ENCODE results near the gene CAMK2B.

The CAMK2B gene

DNA sequence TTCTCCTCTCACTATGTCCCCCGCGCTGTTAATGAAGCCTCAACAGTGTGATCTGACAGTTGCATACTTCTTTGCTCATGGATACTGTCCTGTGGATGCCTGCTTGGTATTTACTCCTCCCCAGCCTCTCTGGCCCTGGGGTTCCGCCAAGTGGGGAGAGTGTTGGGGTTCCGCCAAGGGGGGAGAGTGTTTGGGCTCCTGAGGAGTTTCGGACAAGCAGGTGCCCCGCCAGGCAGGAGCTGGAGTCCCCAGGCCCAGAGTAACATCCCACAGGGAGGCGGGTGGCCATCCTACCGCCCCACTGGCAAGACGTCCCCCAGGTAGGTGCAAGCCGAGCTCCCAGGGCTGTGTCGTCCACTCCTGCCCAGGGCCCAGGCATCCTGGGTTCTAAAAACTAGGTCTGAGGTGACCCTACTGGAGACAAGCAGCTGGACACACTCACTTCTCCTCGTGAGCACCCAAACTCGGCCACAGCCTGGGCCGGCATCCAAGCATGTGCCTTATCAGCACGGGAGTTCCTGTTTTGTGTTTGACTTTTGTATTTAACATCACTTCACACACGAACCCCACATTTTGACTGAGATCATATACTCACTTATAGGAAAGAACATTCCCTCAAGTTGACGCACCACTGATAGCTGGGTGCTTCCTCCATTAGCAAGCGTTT is 34.2 kb downstream of the CAMK2B start:
- TF ChIP-seq ZNF274 (IDR thresholded peaks at IDR 0.05; ENCODE audit: low read depth, low read length) = no peak

DNA sequence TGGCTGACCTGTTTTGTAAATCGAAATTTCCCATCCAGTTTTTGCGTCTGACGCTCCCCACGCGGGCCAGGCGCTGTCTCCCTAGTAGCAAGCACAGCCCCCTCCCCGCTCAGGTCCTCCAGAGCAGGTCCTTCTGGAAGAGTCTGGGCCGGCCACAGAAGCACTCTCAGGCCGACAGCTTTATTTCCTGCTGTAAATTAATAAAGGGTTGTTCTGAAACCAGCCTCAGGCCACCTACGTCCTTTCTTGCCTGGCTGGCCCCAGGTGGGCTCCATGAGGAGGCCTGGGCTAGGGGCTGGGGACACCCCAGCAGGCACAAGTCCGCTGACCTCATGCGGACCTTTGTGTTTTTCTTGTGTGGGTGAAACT is 35.2 kb downstream of the CAMK2B start:
- no peak for TF ChIP-seq ZNF274 (IDR thresholded peaks at IDR 0.05; ENCODE audit: low read depth, low read length)
- no peak overlapping the region for H3K4me3 ChIP-seq (ENCODE audit: low read length)

More for the DNA sequence above, 34.2 kb downstream of the CAMK2B start:
- no peak overlapping the region for H3K4me3 ChIP-seq (ENCODE audit: low read length)

DNA sequence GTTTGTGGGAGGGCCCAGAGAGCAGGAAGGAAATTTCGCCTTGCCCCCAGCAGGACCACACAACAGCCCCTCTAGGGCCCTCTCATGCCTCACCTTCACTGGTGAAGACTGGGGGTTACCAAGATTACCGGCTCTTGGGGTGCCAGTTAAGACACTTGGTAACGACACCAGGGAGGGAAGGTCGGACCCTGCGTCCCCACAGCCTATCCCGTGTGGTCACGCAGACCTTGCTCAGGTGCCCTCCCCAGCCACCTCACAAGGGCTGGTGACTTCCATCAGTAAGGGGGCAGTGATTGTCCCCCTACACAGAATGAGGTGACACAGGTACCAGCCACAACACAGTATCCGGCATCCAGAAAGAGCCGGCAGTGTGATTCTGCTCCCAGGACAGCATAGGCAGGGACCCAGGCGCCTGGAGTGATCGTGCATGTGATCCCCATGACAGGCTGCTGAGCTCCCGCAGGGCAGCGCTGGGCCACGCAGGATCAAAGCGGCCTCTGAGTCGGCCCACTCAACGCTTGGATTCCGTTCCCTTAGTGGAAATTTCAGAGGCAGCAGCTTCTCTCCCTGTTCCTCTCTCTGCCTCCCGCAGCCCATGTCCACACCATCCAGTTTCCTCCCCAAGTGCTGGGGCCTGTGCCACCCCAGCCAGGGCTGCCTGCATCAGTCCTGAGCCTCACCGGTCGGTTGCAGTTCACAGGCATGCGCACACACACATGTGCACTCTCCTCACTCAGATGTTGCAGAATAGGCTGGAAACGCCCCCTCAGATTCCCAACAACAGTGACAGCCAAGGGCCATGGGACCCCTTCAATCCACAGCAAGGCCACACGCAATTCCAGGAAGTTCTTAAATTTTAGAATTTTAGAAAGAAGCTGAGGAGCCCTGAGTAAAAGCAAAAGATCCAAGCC is 35.8 kb downstream of the CAMK2B start:
- TF ChIP-seq ZNF274 (IDR thresholded peaks at IDR 0.05; ENCODE audit: low read depth, low read length) = no peak
- H3K4me3 ChIP-seq (ENCODE audit: low read length) = no peak overlapping the region

DNA sequence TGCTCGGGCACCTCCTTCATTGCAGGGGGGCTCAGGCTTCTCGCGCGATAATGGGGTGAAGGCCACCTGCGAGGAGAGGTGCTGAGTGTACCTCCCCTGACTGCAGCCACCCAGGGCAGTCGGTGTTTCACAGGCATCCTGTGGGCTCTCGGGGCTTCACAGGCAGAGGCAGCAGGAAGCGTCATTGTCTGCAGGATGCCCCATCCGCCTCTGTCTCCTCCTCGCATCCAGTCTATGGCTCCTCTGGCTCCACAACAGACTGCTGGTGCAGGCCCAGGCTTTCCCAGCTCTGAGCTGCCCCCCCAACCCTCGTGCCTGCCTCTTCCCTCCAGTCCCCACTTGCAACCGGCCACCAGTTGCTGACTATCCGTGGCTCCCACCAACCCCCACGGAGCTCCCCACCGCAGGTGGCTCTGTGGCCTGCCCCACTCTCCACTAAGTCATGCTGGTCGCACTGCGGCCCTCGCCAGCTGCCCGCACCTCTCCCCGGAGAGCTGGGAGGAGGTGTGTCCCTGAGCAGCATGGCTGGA is 36.5 kb downstream of the CAMK2B start:
- H3K4me3 ChIP-seq (ENCODE audit: low read length) = no peak overlapping the region

DNA sequence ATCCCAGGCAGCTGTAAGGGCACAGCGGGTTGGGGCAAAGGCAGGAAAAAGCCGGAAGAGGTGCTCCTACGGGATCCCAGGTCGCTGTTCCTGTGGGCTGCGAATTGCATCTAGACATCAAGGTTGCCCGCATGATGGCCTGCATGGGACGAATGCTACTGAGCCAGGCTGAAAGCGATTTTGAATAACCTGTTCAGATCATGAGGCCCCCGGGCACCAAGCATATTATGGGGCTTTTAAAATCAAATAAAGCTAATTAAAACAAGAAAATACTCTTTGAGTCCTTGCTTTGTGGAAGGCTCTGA is 37.1 kb downstream of the CAMK2B start:
- H3K4me3 ChIP-seq (ENCODE audit: low read length) = no peak overlapping the region
- TF ChIP-seq ZNF274 (IDR thresholded peaks at IDR 0.05; ENCODE audit: low read depth, low read length) = no peak

More for the DNA sequence above, 36.5 kb downstream of the CAMK2B start:
- TF ChIP-seq ZNF274 (IDR thresholded peaks at IDR 0.05; ENCODE audit: low read depth, low read length) = no peak

DNA sequence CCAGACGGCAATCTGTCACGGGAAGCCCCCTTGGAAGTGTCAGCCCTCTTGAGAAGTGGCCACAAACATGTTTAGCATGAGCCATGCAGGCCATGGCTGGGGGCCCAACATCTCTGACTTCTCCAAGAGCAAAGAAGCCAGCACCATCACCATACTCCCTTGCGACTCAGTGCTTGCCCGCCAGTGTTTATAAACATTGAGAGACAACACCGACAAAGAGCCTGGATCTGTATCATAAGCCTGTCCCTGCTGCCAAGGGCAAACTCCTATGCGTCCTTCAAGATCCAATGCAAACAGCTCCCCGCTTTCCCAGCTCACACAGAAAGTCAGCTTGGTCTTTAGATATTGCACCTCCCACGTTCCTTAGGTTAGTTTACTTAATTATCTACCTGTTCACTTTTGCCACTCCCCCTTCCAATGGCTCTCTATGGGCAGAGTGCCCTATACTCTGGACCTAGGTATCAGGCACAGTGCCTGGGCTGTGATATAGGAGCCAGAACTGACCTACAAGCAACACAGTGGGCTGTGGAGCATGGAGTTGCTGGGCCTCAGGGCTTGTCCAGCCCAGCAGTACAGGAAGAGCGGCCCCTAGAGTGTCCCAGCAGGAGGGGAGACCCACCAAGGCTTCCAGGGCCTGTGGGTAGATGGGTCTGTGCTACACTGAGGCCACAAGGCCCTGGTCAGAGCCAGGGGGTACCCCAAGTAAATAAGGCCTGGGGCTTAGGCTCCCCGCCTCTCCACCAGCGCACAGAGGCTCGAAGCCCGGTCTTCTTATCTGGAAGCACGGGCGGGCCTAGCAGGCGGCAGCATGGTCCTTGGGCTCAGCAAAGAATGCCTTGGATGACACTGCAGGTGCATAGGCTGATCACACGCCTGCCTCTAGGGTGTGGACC is 37.7 kb downstream of the CAMK2B start:
- H3K4me3 ChIP-seq (ENCODE audit: low read length) = no peak overlapping the region
- no peak for TF ChIP-seq ZNF274 (IDR thresholded peaks at IDR 0.05; ENCODE audit: low read depth, low read length)

DNA sequence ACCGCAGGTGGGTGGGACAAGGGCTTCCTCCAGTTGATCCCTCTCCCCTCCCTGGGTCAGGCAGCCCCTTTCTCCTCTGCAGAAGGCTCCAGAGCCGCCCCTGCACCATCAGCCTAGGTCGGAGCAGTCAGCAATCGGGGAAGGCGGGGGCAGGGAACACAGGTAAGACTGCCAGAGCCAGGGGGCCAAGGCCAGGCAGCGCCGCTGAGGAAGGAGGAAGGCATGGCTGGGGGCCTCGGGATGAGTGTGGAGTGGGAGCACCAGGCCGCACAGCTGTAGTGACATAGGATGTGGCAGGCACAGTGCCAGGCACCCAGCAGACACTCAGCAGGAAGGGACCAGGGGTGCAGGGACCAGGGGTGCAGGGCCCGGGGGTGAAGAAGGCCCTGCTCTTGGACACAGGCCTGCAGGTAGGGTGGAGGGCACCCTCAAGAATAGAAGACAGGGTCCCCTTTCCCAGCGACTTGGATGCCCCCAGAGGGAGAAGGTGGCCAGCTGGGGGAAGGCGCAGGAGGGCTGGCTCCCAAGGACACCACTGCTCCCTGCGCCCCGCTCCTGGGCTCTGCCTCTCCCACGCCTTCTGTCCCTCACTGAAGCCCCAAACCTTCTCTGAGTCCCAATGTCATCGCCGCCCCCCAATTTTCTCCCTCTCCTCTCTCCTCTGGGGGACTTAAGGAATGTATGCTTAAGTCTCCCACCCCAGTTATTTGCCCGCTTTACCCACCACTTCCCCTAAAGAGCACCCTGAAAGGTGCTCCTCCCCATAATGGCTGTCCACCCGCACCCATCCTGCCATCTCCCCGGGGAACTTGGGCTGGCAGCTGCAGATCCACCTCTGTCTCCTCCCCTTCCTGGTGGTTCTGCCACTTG is 38.5 kb downstream of the CAMK2B start:
- TF ChIP-seq ZNF274 (IDR thresholded peaks at IDR 0.05; ENCODE audit: low read depth, low read length) = no peak

DNA sequence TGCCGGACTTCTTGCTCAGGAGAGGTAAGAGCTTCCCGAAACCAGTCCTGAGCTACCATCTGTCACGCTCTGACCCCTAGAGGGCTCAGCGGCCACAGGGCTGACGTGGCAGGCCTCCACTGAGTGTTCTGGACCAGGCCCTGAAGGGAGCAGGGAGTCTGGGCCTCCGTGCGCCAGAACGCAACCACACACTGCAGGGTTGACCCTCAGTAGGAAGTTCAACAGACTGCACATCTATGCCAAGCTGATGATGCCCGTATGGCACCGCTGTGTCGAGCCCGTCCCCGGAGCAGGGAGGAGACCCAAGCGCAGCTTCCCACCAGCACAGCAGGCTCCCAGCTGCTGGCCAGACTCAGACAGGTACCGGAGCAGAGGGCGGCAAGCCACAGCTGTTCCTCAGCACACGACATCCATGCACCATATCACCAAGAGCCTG is 39.2 kb downstream of the CAMK2B start:
- no peak for TF ChIP-seq ZNF274 (IDR thresholded peaks at IDR 0.05; ENCODE audit: low read depth, low read length)
- no peak overlapping the region for H3K4me3 ChIP-seq (ENCODE audit: low read length)

More for the DNA sequence above, 38.5 kb downstream of the CAMK2B start:
- H3K4me3 ChIP-seq (ENCODE audit: low read length) = no peak overlapping the region

DNA sequence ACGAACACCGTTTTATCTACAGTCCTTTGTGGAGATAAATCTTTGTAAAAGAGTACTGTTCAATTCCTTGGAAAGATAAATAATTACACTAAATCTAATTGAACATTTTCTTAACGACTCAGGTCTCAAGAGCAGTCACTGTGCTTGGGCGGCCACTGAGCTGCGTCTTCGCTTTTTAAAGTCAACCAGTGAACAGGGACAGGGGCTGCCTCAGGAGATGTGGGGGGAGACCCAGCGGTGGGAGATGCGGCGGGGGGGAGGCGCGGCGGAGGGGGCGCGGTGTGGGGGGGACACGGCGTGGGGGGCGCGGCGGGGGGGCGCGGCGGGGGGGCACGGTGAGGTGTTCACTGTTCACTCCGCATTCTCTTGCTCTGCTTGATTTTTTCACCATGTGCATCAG is 39.8 kb downstream of the CAMK2B start:
- no peak for TF ChIP-seq ZNF274 (IDR thresholded peaks at IDR 0.05; ENCODE audit: low read depth, low read length)
- H3K4me3 ChIP-seq (ENCODE audit: low read length) = no peak overlapping the region

DNA sequence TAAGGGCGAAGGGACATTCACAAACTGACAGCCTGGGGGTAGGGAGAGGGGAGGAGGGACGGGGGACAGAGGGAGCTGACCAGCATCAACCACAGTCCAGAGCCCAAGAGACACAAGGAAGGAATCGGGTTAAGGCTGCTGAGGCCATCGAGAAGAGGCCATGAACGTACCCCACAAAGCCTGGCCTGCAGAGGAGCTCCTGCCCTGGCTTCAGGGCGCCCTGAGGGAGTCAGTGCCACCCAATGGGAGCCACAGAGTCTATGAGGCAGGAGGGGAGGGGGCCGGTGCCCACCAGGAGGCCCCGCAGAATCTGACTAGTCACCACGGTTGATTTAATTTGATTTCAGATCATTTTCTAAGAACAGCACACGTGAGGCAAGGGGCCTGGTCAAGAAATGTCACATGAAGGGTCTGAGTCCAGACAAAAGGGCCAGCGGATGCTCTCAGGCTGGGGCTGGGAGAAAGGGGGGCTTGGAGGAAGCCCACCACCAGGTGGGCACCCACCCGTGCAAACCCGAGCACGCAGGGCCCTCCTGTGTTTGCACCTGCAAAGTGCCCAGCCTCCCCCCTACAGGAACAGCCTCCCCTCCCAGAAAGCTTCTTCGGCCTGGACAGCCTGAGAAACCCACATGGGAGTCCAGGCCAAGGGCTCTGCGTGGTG is 40.4 kb downstream of the CAMK2B start:
- no peak overlapping the region for H3K4me3 ChIP-seq (ENCODE audit: low read length)
- TF ChIP-seq ZNF274 (IDR thresholded peaks at IDR 0.05; ENCODE audit: low read depth, low read length) = no peak

DNA sequence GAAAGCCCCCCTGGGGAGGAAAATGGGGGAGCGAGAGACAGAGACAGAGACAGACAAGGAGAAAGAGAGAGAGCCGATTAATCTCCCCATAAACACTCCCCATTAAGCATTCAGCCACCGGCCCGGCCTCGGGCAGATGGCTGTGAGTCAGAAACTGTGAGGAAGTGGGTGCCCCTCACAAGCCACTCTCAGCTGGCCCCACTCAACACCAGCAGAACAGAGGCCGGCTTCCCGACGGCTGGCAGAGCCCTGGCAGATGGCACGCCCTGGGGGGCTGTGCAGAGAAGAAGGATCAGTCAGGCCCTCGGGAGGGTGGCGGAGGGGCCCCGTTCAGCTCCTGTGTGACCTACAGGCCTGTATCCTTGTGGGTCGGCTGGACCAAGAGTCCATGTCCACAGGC is 41.2 kb downstream of the CAMK2B start:
- H3K4me3 ChIP-seq (ENCODE audit: low read length) = no peak overlapping the region
- no peak for TF ChIP-seq ZNF274 (IDR thresholded peaks at IDR 0.05; ENCODE audit: low read depth, low read length)

DNA sequence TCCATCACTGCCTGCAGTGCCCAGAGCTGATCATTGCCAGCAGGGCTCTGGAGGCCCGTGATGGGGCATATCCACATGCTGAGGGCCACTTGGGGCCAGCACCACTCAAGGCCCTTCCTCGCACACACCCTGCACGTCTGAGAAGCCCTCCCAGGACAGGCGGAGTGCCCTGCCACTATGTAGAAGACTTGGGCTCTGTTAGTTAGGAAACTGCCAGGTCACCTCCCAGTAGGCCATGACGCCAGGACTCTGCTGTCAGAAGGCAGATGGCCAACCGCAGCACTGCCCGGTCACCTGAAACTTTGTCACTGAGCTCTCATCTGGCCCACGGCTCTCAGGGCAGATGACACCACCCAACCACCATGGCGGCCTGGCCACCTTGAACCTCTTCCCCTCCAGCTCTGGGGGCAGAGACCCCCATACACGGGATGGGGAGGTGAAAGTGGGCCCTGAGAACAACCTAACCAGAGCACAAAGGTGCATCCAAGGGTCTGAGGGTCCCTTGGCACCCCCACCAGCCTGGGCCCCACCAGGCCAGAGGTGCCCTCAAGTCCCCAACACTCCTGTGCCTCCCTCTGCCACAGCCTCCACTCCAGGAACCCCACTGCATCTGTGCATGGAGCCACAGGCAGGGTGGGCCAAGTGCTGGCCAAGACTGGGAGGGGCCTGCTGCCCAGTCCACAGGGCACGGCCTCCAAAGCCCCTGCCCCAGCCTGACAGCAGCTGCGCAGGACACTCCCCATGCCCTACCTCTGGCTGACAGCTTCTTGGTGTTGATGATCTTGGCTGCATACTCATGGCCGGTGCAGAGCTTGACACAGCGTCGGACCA is 41.8 kb downstream of the CAMK2B start:
- TF ChIP-seq ZNF274 (IDR thresholded peaks at IDR 0.05; ENCODE audit: low read depth, low read length) = no peak
- H3K4me3 ChIP-seq (ENCODE audit: low read length) = no peak overlapping the region

Measured in GM08714 (cell line).